Activated CD4-positive, alpha-beta memory T cell treated with anti-CD3 and anti-CD28 coated beads, Interleukin-2, amount 10 ng/mL, durations not matched to agents 7 days and 5 days (primary cell): ENCODE results near the gene ZNF443. TPM values are rescaled to one million over a fixed set of nuclear protein-coding genes. Genes with fewer than 3 reads are reported as not detected.
"Not testable (repeated sequence)": the region's sequence is repeated elsewhere in the genome, so short reads cannot be mapped to it uniquely, and the experiment has no call there.

Experiments
- CTCF ChIA-PET: fragments of 350-600 bp; sonication (Branson Sonifier 250); formaldehyde crosslinking; loops from one replicate; lab custom pipeline; 2021; ENCODE audit warnings: antibody characterized with exemption, inconsistent platforms; lab: Charles Lee
- POLR2A ChIA-PET: fragments of 350-600 bp; sonication (Branson Sonifier 250); formaldehyde crosslinking; loops from one replicate; lab custom pipeline; 2021; ENCODE audit warnings: antibody characterized with exemption; lab: Charles Lee
- DNase-seq: peaks from one replicate; pipeline ENCODE4 v3.0.0-alpha.2; 2020
- H3K27ac Mint-ChIP-seq: one replicate; pipeline ENCODE4 v1.8.0; 2021; ENCODE audit warnings: mild to moderate bottlenecking, mixed read lengths
- H3K27me3 Mint-ChIP-seq: one replicate; pipeline ENCODE4 v1.8.0; 2021; ENCODE audit warnings: mixed read lengths
- H3K36me3 Mint-ChIP-seq: one replicate; pipeline ENCODE4 v1.8.0; 2021; ENCODE audit warnings: low read depth, mixed read lengths
- H3K4me1 Mint-ChIP-seq: one replicate; pipeline ENCODE4 v1.8.0; 2021; ENCODE audit warnings: mixed read lengths
- H3K4me3 Mint-ChIP-seq: one replicate; pipeline ENCODE4 v1.8.0; 2021; ENCODE audit warnings: mild to moderate bottlenecking, mixed read lengths
- H3K9me3 Mint-ChIP-seq: one replicate; pipeline ENCODE4 v1.8.0; 2021; ENCODE audit warnings: mixed read lengths
- total RNA-seq, 2 experiments: library from RNA; stranded (reverse); gene quantifications; one replicate each; pipeline ENCODE4 v1.2.3, GENCODE V29; 2021

The ZNF443 gene
- total RNA-seq, 2 experiments from 2014 or later = 4.9 to 5.2 TPM

DNA sequence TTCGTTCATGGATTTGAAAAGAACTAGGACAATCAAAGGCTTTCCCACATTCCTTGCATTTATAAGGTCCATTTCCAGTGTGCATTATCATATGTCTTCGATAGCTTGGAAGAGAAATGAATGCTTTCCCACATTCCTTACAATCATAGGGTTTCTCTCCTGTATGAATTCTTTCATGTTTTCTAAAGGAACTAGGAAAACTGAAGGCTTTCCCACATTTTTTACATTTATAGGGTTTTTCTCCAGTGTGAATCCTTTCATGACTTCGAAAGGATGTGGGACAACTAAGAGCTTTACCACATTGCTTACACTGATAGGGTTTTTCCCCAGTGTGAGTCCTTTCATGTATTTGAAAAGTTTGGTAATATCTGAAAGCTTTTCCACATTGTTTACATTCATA is 23.9 kb upstream of the ZNF443 start:
- Mint-ChIP-seq H3K27me3 (no peaks in the 10 kb centered on the region), H3K36me3 (peaks cover 22% of the 10 kb centered on the region), H3K9me3 (peaks cover 56% of the 10 kb centered on the region), H3K27ac (no peak overlapping the region), H3K4me1 (no peaks in the 10 kb centered on the region), H3K4me3 (no peak overlapping the region)
- DNase-seq = no peak
- POLR2A ChIA-PET = no interaction called here
- CTCF ChIA-PET = no interaction called here

DNA sequence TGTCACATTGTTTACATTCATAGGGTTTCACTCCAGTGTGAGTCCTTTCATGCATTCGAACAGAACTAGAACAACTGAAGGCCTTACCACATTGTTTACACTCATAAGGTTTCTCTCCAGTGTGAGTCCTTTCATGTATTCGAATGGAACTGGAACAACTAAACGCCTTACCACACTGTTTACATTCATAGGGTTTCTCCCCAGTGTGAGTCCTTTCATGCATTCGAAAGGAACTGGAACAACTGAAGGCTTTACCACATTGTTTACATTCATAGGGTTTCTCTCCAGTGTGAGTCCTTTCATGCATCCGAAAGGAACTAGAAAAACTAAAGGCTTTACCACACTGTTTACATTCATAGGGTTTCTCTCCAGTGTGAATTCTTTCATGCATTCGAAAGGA is 23.3 kb upstream of the ZNF443 start:
- H3K4me1 Mint-ChIP-seq, DNase-seq, H3K27ac Mint-ChIP-seq, CTCF ChIA-PET, H3K4me3 Mint-ChIP-seq, H3K27me3 Mint-ChIP-seq, POLR2A ChIA-PET: not testable (repeated sequence)
- H3K9me3 Mint-ChIP-seq = peaks cover 59% of the 10 kb centered on the region
- H3K36me3 Mint-ChIP-seq = peaks cover 22% of the 10 kb centered on the region

DNA sequence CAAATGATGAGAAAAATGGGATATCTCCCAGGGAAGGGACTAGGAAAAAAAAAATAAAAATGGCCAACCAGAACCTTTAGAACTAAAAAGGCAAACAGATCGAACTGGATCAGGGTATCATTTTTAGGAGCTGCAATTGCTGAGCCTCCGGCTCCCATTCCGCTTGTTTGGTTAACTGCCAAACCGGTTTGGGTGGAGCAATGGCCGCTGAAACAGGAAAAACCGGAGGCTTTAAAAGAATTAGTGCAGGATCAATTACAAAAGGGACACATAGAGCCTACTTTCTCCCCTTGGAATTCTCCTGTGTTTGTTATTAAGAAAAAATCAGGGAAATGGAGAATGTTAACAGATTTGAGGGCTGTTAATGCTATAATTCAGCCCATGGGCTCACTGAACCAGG is 12.7 kb upstream of the ZNF443 start:
- POLR2A ChIA-PET = no interaction called here

DNA sequence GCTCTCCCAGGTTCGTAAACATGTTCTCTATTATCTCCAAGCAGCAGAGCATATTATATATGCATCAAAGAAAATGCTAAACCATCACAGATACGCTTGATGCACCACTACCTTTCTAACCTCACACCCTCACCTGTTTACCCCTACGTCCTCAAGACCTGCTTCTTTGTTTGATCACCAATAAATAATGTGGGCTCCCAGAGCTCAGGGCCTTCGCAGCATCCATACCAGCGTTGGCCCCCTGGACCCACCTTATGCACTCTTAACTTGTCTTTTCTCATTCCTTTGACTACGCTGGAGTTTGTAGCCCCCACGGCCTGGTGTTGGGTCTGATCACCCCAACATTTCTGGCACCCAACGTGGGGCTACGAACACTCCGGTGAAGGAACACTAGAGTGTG is 10.0 kb upstream of the ZNF443 start:
- no peak for DNase-seq
- CTCF ChIA-PET = no interaction called here
- Mint-ChIP-seq H3K36me3 (peaks cover 6% of the 10 kb centered on the region), H3K27ac (no peak overlapping the region), H3K4me3 (no peak overlapping the region), H3K27me3 (no peaks in the 10 kb centered on the region), H3K4me1 (no peaks in the 10 kb centered on the region), H3K9me3 (peaks cover 41% of the 10 kb centered on the region)
- POLR2A ChIA-PET = no interaction called here

More for the DNA sequence above, 12.7 kb upstream of the ZNF443 start:
- Mint-ChIP-seq H3K27me3 (no peaks in the 10 kb centered on the region), H3K4me3 (no peak overlapping the region), H3K4me1 (no peaks in the 10 kb centered on the region), H3K27ac (no peak overlapping the region), H3K9me3 (peaks cover 50% of the 10 kb centered on the region), H3K36me3 (peaks cover 16% of the 10 kb centered on the region)
- CTCF ChIA-PET = no interaction called here
- DNase-seq = no peak

DNA sequence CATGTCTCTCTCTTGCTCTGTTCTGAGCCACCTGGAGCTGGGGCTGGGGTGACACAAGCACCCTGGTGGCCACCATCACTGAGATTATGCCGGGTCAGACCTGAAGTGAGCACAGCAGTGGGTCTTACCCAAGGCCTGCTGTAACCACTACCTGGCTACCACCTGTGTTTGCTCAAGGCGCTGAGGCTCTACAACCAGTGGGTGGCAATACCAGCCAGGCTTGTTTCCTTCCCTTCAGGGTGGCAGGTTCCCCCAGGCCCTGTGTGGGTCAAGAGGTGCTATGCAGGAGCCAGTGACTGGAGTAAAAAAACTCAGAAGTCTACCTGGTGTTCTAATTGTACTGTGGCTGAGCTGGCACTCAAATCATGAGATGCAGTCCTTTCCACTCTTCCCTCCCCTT is 8.0 kb upstream of the ZNF443 start:
- Mint-ChIP-seq H3K27me3 (no peaks in the 10 kb centered on the region), H3K27ac (no peak overlapping the region), H3K4me3 (no peak overlapping the region), H3K36me3 (peaks cover 10% of the 10 kb centered on the region), H3K4me1 (no peaks in the 10 kb centered on the region), H3K9me3 (peaks cover 39% of the 10 kb centered on the region)
- no peak for DNase-seq
- POLR2A ChIA-PET = no interaction called here
- CTCF ChIA-PET = no interaction called here

DNA sequence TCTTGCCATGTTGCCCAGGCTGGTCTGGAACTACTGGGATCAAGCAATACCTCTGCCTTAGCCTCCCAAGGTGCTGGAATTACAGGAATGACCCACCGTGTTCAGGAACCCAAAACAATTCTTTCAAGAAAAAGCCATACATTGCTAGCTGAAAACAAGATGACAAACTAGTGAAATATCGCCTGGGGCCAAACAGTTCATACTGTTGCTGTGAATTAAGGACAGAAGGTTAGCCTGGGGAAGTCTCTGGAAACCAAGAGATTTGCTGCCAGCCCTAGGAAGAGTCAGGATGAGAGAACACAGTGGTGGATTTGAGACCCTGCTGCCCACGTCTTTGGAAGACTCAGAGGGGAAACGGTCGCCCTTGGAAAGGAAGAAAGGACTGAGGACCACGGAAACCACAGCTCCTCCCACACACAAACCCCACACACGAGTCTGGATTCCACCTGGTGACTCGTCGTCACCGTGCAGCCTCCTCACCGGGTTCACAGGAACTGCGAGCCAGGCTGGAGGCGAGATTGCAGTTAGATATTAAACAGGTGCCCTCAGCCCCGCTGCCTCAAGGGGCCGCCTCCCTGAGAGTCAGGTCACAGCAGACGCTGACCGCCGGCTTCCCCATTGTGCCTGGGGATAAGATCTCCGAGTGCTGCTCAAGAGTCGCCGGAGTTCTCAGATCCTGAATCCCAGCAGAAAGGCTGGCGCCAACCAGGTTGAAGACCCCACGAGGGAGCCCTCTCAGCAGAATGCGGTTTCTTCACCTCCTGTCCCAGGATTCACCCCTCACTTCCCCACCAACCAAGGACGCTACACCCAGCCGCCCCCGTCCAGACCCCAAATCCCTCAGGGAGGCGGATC is 908 bp downstream of the ZNF443 start:
- peak overlapping the region; percentile 47 for H3K27ac Mint-ChIP-seq
- CTCF ChIA-PET = interaction anchor here (1.5 kb wide), 1 partner anchor 56 kb away, joined by 9 read pairs; no protein-coding TSS in a partner anchor
- POLR2A ChIA-PET = interaction anchor here (1.0 to 2.2 kb wide), 6 partner anchors 107 to 517 kb away, joined by 3 to 9 read pairs (median 3); partner anchors contain the start of gene ZNF563

DNA sequence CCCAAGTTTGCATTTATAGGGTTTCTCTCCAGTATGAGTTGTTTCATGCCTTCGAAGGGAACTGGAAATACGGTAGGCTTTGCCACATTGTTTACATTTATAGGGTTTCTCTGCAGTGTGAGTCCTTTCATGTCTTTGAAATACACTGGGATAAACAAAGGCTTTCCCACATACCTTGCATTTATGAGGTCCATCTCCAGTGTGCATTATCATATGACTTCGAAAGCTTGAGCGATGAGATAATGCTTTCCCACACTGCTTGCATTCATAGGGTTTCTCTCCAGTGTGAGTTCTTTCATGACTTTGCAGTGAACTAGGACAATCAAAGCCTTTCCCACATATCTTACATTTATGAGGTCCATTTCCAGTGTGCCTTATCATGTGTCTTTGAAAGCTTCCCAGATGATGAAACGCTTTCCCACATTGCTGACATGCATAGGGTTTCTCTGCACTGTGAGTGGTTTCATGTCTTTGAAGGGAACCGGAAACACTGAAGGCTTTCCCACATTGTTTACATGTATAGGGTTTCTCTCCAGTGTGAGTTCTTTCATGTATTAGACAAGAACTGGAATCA is 10.0 kb downstream of the ZNF443 start:
- Mint-ChIP-seq H3K9me3 (peaks cover 58% of the 10 kb centered on the region), H3K36me3 (peaks cover 63% of the 10 kb centered on the region)
- CTCF ChIA-PET, POLR2A ChIA-PET, H3K27me3 Mint-ChIP-seq, DNase-seq, H3K4me3 Mint-ChIP-seq, H3K27ac Mint-ChIP-seq, H3K4me1 Mint-ChIP-seq: not testable (repeated sequence)

More for the DNA sequence above, 908 bp downstream of the ZNF443 start:
- H3K4me3 Mint-ChIP-seq = peak overlapping the region; percentile 83
- H3K4me1 Mint-ChIP-seq = peaks cover 16% of the 10 kb centered on the region
- DNase-seq = peak; percentile 44
- peaks cover 32% of the 10 kb centered on the region for H3K9me3 Mint-ChIP-seq
- not testable (repeated sequence) for H3K27me3 Mint-ChIP-seq
- H3K36me3 Mint-ChIP-seq = peaks cover 31% of the 10 kb centered on the region

DNA sequence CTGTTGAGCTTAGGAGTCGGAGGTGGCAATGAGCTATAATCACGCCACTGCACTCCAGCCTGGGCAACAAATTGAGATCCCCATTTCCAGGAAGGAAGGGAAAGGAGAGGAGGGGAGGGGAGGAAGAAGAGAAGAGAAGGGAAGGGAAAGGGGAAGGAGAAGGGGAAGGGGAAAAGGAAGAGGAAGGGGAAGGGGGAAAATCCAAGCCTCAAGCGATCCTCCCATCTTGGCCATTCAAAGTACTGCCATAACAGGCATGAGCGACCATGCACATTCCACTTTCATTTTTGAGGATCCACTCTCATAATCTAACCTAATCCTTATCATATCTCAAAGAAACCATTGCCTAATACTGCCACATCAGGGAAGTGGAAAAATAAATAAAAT is 14.9 kb downstream of the ZNF443 start:
- H3K36me3 Mint-ChIP-seq = peaks cover 45% of the 10 kb centered on the region
- CTCF ChIA-PET = no interaction called here
- H3K4me3 Mint-ChIP-seq = no peak overlapping the region
- H3K27ac Mint-ChIP-seq = no peak overlapping the region
- POLR2A ChIA-PET = no interaction called here
- DNase-seq = no peak
- no peaks in the 10 kb centered on the region for H3K27me3 Mint-ChIP-seq
- peaks cover 60% of the 10 kb centered on the region for H3K9me3 Mint-ChIP-seq
- H3K4me1 Mint-ChIP-seq = no peaks in the 10 kb centered on the region

DNA sequence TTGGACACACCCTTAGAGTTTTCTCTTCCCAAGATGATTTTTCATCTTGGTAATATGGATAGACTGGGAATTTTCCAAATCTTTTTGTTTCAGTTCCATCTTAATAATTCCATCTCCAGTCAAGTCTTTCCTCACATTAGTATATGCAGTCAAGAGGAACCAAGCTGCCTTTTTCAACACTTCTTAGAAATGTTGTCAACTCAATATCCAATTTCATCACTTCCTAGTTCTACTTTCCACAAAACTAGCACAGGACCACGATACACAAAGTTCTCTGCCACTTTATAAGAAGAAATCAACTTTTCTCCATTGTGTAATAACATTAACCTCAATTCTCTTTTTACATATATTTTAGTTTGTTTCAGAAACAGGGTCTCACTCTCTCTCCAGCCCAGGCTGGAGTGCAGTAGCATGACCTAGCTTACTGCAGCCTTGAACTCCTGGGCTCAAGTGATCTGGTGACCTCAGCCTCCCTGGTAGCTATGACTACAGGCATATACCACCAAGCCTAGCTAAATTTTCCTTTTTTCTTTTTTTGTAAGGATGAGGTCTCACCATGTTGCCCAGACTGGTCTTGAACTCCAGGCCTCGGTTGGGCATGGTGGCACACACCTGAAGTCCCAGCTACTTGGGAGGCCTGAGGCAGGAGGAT is 15.5 kb downstream of the ZNF443 start:
- Mint-ChIP-seq H3K4me1 (no peaks in the 10 kb centered on the region), H3K4me3 (no peak overlapping the region), H3K9me3 (peaks cover 56% of the 10 kb centered on the region), H3K36me3 (peaks cover 40% of the 10 kb centered on the region), H3K27ac (no peak overlapping the region), H3K27me3 (no peaks in the 10 kb centered on the region)
- CTCF ChIA-PET = no interaction called here
- no peak for DNase-seq
- POLR2A ChIA-PET = no interaction called here

DNA sequence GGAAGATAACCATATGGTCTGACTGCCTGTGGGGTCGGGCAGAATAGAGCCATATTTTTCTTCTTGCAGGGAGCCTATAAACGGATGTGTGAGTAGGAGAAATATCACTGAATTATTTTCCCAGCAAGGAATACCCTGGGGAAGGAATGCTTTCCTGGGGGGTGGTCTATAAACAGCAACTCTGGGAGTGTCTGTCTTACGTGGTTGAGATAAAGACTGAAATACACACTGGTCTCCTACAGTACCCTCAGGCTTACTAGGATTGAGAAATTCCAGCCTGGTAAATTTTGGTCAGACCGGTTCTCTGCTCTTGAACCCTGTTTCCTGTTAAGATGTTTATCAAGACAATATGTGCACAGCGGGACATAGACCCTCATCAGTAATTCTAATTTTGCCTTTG is 23.5 kb downstream of the ZNF443 start:
- POLR2A ChIA-PET, H3K4me1 Mint-ChIP-seq: not testable (repeated sequence)

DNA sequence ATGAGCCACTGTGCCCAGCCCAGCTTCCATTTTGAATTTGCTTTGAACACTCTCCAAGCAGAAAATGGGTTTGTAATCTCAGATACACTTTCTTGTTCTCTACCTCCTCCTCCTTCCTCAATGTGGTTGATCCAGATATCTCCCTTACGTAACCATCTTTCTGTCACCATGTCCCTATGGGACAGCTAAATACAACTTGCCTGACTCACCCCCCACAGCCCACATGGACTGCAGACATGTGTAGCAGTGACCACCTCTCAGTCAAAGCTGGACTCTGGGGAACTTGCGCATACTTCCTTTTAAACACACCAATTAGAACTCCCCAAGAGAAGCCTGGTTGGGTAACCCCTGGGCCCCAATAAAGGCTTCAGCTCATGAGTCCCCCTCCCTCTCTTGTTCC is 28.9 kb downstream of the ZNF443 start:
- CTCF ChIA-PET = no interaction called here
- no peak overlapping the region for H3K4me3 Mint-ChIP-seq
- peaks cover 9% of the 10 kb centered on the region for H3K36me3 Mint-ChIP-seq
- no peaks in the 10 kb centered on the region for H3K4me1 Mint-ChIP-seq
- H3K9me3 Mint-ChIP-seq = peaks cover 44% of the 10 kb centered on the region
- H3K27me3 Mint-ChIP-seq = no peaks in the 10 kb centered on the region
- no peak overlapping the region for H3K27ac Mint-ChIP-seq
- POLR2A ChIA-PET = no interaction called here
- no peak for DNase-seq

More for the DNA sequence above, 23.5 kb downstream of the ZNF443 start:
- H3K4me3 Mint-ChIP-seq, DNase-seq, H3K27me3 Mint-ChIP-seq, CTCF ChIA-PET, H3K27ac Mint-ChIP-seq, H3K36me3 Mint-ChIP-seq: not testable (repeated sequence)
- H3K9me3 Mint-ChIP-seq = peaks cover 54% of the 10 kb centered on the region

DNA sequence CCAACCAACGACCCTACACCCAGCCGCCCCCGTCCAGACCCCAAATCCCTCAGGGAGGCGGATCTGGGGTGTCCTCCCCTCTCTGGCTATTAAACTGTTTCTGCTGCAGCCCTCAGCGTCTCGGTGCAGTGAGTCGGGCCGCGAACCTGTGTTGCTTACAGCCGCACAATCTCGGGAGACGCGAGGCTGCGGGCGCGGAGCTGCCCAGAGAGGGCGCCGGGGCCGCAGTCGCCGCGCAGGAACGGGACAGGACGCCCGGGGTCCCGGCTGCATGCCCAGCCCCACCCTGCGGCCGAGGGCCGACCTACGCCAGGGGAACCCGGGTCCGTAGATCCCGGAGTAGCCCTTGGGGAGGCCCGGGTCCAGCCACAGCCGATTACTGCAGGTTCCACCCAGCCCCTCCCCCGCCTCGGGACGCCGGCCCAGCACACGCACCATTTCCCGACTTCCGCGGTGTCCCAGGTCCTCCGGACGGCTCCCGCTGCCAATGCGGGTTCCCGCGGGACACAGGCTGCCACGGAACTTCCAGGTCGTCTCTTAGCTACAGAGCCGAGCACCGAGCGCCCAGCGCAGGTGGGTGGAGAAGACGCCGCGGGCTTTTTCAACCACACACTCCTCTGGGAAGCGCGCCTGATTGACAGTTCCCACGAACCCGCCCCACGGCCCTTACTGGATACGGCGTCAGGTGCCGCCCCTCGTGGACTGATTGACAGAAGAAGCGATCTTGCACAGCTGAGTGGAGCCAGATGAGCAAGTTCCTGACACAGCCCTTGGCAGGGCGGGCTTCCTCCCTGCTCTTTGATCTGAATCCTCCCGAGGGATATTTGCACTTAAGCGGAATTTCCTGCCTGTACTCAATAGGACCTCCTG is 40.0 kb downstream of the ZNF443 start, which contains the start of gene ZNF799:
Gene ZNF799 (minus strand): TSS at position 639 of the 870 bp plus-strand sequence. CDS start 201 bp downstream, at position 438.
- Mint-ChIP-seq H3K4me1 (peaks cover 16% of the 10 kb centered on the region), H3K4me3 (peak within 1 kb of the TSS; percentile 88), H3K36me3 (peaks cover 35% of the 10 kb centered on the region), H3K9me3 (peaks cover 20% of the 10 kb centered on the region), H3K27ac (peak within 1 kb of the TSS; percentile 68), H3K27me3 (no peaks in the 10 kb centered on the region)
- ChIA-PET POLR2A (interaction anchor here (1.1 to 1.5 kb wide), 2 partner anchors 68 to 95 kb away, joined by 4 read pairs; partner anchors contain the start of gene ZNF563), CTCF (interaction anchor here (1.1 to 1.7 kb wide), 2 partner anchors 310 to 476 kb away, joined by 3 to 4 read pairs; partner anchors contain the start of gene ZNF700)
- peak; percentile 88 for DNase-seq
